HepG2 (cell line): ENCODE results near the gene SRSF3. TPM values are rescaled to one million over a fixed set of nuclear protein-coding genes. Genes with fewer than 3 reads are reported as not detected.

Source experiments
- ATAC-seq: fragments of 200-7000 bp; cut with Tn5 transposase; 3 replicates; pipeline ENCODE4 v1.9.1; 2020; ENCODE audit warnings: mild to moderate bottlenecking, moderate library complexity
- BruUV-seq: library from RNA; stranded (reverse); fragments of 400-500 nt; replicated peaks from 2 replicates; lab custom pipeline; 2021; lab: Mats Ljungman, UMichigan
- CTCF ChIA-PET: fragments of 300-600 bp; formaldehyde crosslinking; extraction: SDS; loops from one replicate; lab custom pipeline; 2021; ENCODE audit warnings: low total read pairs, inconsistent platforms, low intra/inter-chr PET ratio; lab: Yijun Ruan, JAX
- POLR2A ChIA-PET: fragments of 350-600 bp; sonication (Branson Sonifier 250); formaldehyde crosslinking; loops from one replicate; lab custom pipeline; 2020; ENCODE audit warnings: antibody characterized with exemption, inconsistent platforms; lab: Yijun Ruan, JAX
- DNase-seq: peaks from one replicate; pipeline ENCODE4 v3.0.0-alpha.2; 2015; ENCODE audit warnings: low spot score
- FAIRE-seq: peaks from 3 replicates; lab custom pipeline; 2011; peaks lifted over from hg19 to GRCh38; lab: Jason Lieb, UNC
- H2AFZ ChIP-seq: one replicate; pipeline ENCODE4 v1.6.1; 2011; ENCODE audit warnings: low read length, inconsistent platforms
- H3K27ac ChIP-seq: fragments of 300-600 bp; 3 replicates; pipeline ENCODE4 v1.8.0; 2011; ENCODE audit warnings: mixed run types, mild to moderate bottlenecking, mixed read lengths, low read length, inconsistent platforms; ENCODE audit not compliant: insufficient read depth; ENCODE audit errors: extremely low read length
- H3K27me3 ChIP-seq, 2 experiments: fragments of 200-600 bp in 1 of 2; 2 replicates in 1 of 2; 3 replicates in 1 of 2; pipeline versions ENCODE4 v1.6.0 to v1.8.0; 2011; ENCODE audit warnings: low read length in 2 of 2, mild to moderate bottlenecking in 2 of 2, moderate library complexity in 2 of 2, inconsistent platforms in 1 of 2; ENCODE audit not compliant: insufficient read depth in 2 of 2, control insufficient read depth in 1 of 2
- H3K36me3 ChIP-seq, 2 experiments: fragments of 200-600 bp in 1 of 2; replicated peaks in 1 of 2; 2 replicates in 1 of 2; 3 replicates in 1 of 2; pipeline versions ENCODE4 v1.5.1 to v1.8.0; 2011; ENCODE audit warnings: low read length in 2 of 2, inconsistent platforms in 1 of 2; ENCODE audit not compliant: insufficient read depth in 2 of 2, control insufficient read depth in 1 of 2
- H3K4me1 ChIP-seq: 2 replicates; pipeline ENCODE4 v1.5.1; 2012; ENCODE audit warnings: low read length, inconsistent platforms; ENCODE audit not compliant: insufficient read depth
- H3K4me2 ChIP-seq: 2 replicates; pipeline ENCODE4 v1.6.0; 2011; ENCODE audit warnings: low read depth, low read length, inconsistent platforms
- H3K4me3 ChIP-seq, 3 experiments: fragments of 200-600 bp in 1 of 3; sonication (generic), shearing (Covaris generic) in 1 of 3; replicated peaks in 1 of 3; 2 replicates each; pipeline ENCODE4 v1.5.1; 2011 to 2016; ENCODE audit warnings: low read length in 3 of 3, inconsistent platforms in 2 of 3, low read depth in 2 of 3, mild to moderate bottlenecking in 2 of 3, control low read depth in 1 of 3, mixed read lengths in 1 of 3; ENCODE audit not compliant: insufficient read depth in 1 of 3
- H3K79me2 ChIP-seq: one replicate; pipeline ENCODE4 v1.6.1; 2011; ENCODE audit warnings: low read length, inconsistent platforms; ENCODE audit not compliant: insufficient read depth
- H3K9ac ChIP-seq: 2 replicates; pipeline ENCODE4 v1.6.0; 2011; ENCODE audit warnings: mild to moderate bottlenecking, low read depth, low read length, inconsistent platforms; ENCODE audit not compliant: insufficient read depth
- H3K9me3 ChIP-seq: 2 replicates; pipeline ENCODE4 v1.5.1; 2012; ENCODE audit warnings: mild to moderate bottlenecking, low read length
- H4K20me1 ChIP-seq: 2 replicates; pipeline ENCODE4 v1.6.0; 2011; ENCODE audit warnings: inconsistent platforms, mild to moderate bottlenecking, low read length, moderate library complexity; ENCODE audit not compliant: insufficient read depth
- CEBPG ChIP-seq: IDR thresholded peaks from 2 replicates; pipeline ENCODE4 v1.6.1; 2016
- CSRNP2 ChIP-seq: sonication (generic); formaldehyde crosslinking; conservative IDR thresholded peaks from 2 replicates; pipeline ENCODE4 v1.8.0; 2022; ENCODE audit warnings: low read depth, missing genetic modification reagents
- HMG20A ChIP-seq: IDR thresholded peaks from 2 replicates; pipeline ENCODE4 v1.6.1; 2016; ENCODE audit warnings: borderline replicate concordance
- MAZ ChIP-seq, 2 experiments: sonication (generic) in 1 of 2; formaldehyde crosslinking in 1 of 2; IDR thresholded peaks; 2 replicates each; pipeline versions ENCODE4 v1.5.0 to v1.6.1; 2012 to 2020; ENCODE audit warnings: low read depth in 2 of 2, mild to moderate bottlenecking in 2 of 2, borderline replicate concordance in 1 of 2, improper control_type of control experiment in 1 of 2, low read length in 1 of 2, missing genetic modification reagents in 1 of 2, moderate library complexity in 1 of 2
- SALL1 ChIP-seq: sonication (generic); formaldehyde crosslinking; IDR thresholded peaks from 2 replicates; pipeline ENCODE4 v1.8.0; 2022; ENCODE audit warnings: mild to moderate bottlenecking, missing genetic modification reagents
- SMAD3 ChIP-seq: sonication (generic); formaldehyde crosslinking; IDR thresholded peaks from 2 replicates; pipeline ENCODE4 v1.4.0; 2020; ENCODE audit warnings: missing genetic modification reagents
- SMC3 ChIP-seq: IDR thresholded peaks from 2 replicates; pipeline ENCODE4 v1.6.1; 2011; ENCODE audit warnings: low read length, improper control_type of control experiment
- STAG1 ChIP-seq: sonication (generic); formaldehyde crosslinking; IDR thresholded peaks from 2 replicates; pipeline ENCODE4 v1.4.0; 2020; ENCODE audit warnings: missing genetic modification reagents
- ZNF432 ChIP-seq: sonication (generic); formaldehyde crosslinking; IDR thresholded peaks from 2 replicates; pipeline ENCODE4 v1.5.0; 2020; ENCODE audit warnings: missing genetic modification reagents, mild to moderate bottlenecking, borderline replicate concordance
- ZNF547 ChIP-seq: sonication (generic); formaldehyde crosslinking; IDR thresholded peaks from 2 replicates; pipeline ENCODE4 v1.5.1; 2020; ENCODE audit warnings: mild to moderate bottlenecking, missing genetic modification reagents
- WGBS: methylation state at CpG from one replicate; pipeline ENCODE4 v1.1.6; 2017; ENCODE audit warnings: low lambda C conversion rate; 5-methylcytosine and 5-hydroxymethylcytosine counted together
- in situ Hi-C: cut with HindIII; loops from 2 replicates; pipeline ENCODE4 v1.10.0; 2017; ENCODE audit warnings: low pct_unique_long_range_greater_than_20kb; ENCODE audit not compliant: extremely low pct_ligation_motif_present
- intact Hi-C: fragments of 100-400 bp; cut with micrococcal nuclease; formaldehyde crosslinking; loops from one replicate; pipeline ENCODE4 v1.10.0; 2022; ENCODE audit not compliant: unreplicated experiment
- polyA plus RNA-seq, 8 experiments: library from polyadenylated mRNA; depleted of rRNA in 3 of 8; stranded (reverse) in 7 of 8; unstranded in 1 of 8; fragments of >200 nt; fragmentation: Illumina TruSeq in 4 of 8; extraction: Trizol in 4 of 8; gene quantifications; 2 replicates each; pipeline versions ENCODE4 v1.2.1 to v1.2.3, GENCODE V29; 2011 to 2016; ENCODE audit warnings: low read depth in 4 of 8, missing spikeins in 1 of 8, mixed read lengths in 1 of 8; ENCODE audit not compliant: insufficient read depth in 1 of 8
- total RNA-seq, 5 experiments: library from RNA; depleted of rRNA; stranded (reverse); fragments of >200 nt; fragmentation: Illumina TruSeq; extraction: Trizol; gene quantifications; 2 replicates each; pipeline ENCODE4 v1.2.3, GENCODE V29; 2016; ENCODE audit warnings: low read depth in 1 of 5
- TF ChIP-seq, protein P1 (sequence below): sonication (generic); formaldehyde crosslinking; IDR thresholded peaks from 2 replicates; pipeline ENCODE4 v1.5.0; 2020; ENCODE audit warnings: mild to moderate bottlenecking, missing genetic modification reagents, moderate library complexity
- TF ChIP-seq, protein P2 (sequence below): sonication (generic); formaldehyde crosslinking; IDR thresholded peaks from 2 replicates; pipeline ENCODE4 v1.4.0; 2020; ENCODE audit warnings: missing genetic modification reagents

SRSF3 gene
- total and polyA plus RNA-seq, 2 of the 13 experiments (the other 11 are each of a cell fraction or from before 2014, with no cell fraction given) = 206 to 684 TPM

DNA sequence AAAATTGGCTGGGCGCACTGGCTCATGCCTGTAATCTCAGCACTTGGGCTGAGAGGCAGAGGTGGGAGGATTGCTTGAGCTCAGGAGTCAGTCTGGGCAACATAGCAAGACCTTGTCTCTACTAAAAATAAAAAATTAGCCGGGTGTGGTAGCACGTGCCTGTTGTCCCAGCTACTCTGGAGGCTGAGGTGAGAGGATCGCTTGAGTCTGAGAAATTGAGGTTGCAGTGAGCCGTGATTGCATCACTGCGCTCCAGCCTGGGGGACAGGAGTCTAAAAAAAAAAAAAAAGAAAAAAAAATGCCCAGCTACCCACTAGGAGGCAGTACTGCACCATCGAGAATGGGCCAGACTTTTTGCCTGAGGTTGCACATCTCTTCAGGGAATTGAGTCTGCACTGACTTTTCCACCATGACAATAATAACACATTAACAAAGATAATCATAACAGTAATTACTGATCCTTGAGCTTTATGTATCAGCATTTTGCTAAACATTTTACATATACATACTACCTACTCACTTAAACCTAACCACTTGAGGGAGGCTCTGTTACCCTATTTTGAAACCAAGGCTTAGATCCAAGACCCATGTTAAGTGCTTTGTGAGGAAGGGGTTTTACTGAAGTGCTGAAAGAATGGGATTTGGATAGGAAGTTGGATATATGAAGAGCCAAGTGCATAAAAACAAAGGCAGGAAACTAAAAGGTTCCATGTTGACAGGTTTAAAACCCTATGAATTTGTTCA is 21.0 kb downstream of the SRSF3 start (continued):
- TF ChIP-seq, protein P1, sequence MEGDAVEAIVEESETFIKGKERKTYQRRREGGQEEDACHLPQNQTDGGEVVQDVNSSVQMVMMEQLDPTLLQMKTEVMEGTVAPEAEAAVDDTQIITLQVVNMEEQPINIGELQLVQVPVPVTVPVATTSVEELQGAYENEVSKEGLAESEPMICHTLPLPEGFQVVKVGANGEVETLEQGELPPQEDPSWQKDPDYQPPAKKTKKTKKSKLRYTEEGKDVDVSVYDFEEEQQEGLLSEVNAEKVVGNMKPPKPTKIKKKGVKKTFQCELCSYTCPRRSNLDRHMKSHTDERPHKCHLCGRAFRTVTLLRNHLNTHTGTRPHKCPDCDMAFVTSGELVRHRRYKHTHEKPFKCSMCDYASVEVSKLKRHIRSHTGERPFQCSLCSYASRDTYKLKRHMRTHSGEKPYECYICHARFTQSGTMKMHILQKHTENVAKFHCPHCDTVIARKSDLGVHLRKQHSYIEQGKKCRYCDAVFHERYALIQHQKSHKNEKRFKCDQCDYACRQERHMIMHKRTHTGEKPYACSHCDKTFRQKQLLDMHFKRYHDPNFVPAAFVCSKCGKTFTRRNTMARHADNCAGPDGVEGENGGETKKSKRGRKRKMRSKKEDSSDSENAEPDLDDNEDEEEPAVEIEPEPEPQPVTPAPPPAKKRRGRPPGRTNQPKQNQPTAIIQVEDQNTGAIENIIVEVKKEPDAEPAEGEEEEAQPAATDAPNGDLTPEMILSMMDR = peak; percentile 82
- TF ChIP-seq SMC3 (peak; percentile 94), ZNF547 (CRISPR knock-in tag) (no peak), SMAD3 (CRISPR knock-in tag) (no peak; the same call in 1 of the 2 replicates), SALL1 (CRISPR knock-in tag) (no peak), STAG1 (CRISPR knock-in tag) (peak; percentile 95), HMG20A (CRISPR knock-in tag) (no peak)

- Histone ChIP-seq H3K27me3 (no peaks in the 10 kb centered on the region), H3K9me3 (no peaks in the 10 kb centered on the region), H4K20me1 (no peaks in the 10 kb centered on the region), H3K4me1 (no peaks in the 10 kb centered on the region), H3K36me3 (peaks cover 0 to 4% of the 10 kb centered on the region in 2 experiments; a peak in 1 of 5 replicates), H3K4me2 (no peak overlapping the region), H3K79me2 (no peaks in the 10 kb centered on the region), H3K9ac (no peak overlapping the region), H3K27ac (no peak overlapping the region), H2AFZ (no peak overlapping the region), H3K4me3 (no peak overlapping the region)
- POLR2A ChIA-PET = no interaction called here
- in situ Hi-C loops = no loop called here
- FAIRE-seq = no peak
- 86% methylated on average over 3 of the region's 5 CpGs for WGBS
- peak; percentile 6; the same call in 2 of the 3 replicates for ATAC-seq
- BruUV-seq = no TSS peak
- no peak for DNase-seq
- CTCF ChIA-PET = interaction anchor here (1.0 kb wide), 1 partner anchor 108 kb away, joined by 5 read pairs; no protein-coding TSS in a partner anchor
- intact Hi-C loops = no loop called here
- TF ChIP-seq CEBPG (CRISPR knock-in tag) = no peak
- TF ChIP-seq, protein P2, sequence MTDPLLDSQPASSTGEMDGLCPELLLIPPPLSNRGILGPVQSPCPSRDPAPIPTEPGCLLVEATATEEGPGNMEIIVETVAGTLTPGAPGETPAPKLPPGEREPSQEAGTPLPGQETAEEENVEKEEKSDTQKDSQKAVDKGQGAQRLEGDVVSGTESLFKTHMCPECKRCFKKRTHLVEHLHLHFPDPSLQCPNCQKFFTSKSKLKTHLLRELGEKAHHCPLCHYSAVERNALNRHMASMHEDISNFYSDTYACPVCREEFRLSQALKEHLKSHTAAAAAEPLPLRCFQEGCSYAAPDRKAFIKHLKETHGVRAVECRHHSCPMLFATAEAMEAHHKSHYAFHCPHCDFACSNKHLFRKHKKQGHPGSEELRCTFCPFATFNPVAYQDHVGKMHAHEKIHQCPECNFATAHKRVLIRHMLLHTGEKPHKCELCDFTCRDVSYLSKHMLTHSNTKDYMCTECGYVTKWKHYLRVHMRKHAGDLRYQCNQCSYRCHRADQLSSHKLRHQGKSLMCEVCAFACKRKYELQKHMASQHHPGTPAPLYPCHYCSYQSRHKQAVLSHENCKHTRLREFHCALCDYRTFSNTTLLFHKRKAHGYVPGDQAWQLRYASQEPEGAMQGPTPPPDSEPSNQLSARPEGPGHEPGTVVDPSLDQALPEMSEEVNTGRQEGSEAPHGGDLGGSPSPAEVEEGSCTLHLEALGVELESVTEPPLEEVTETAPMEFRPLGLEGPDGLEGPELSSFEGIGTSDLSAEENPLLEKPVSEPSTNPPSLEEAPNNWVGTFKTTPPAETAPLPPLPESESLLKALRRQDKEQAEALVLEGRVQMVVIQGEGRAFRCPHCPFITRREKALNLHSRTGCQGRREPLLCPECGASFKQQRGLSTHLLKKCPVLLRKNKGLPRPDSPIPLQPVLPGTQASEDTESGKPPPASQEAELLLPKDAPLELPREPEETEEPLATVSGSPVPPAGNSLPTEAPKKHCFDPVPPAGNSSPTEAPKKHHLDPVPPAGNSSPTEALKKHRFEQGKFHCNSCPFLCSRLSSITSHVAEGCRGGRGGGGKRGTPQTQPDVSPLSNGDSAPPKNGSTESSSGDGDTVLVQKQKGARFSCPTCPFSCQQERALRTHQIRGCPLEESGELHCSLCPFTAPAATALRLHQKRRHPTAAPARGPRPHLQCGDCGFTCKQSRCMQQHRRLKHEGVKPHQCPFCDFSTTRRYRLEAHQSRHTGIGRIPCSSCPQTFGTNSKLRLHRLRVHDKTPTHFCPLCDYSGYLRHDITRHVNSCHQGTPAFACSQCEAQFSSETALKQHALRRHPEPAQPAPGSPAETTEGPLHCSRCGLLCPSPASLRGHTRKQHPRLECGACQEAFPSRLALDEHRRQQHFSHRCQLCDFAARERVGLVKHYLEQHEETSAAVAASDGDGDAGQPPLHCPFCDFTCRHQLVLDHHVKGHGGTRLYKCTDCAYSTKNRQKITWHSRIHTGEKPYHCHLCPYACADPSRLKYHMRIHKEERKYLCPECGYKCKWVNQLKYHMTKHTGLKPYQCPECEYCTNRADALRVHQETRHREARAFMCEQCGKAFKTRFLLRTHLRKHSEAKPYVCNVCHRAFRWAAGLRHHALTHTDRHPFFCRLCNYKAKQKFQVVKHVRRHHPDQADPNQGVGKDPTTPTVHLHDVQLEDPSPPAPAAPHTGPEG (CRISPR knock-in tag) = no peak
- no peak for TF ChIP-seq CSRNP2 (CRISPR knock-in tag)
- no peak for TF ChIP-seq ZNF432
- no peak for TF ChIP-seq MAZ (IDR thresholded peaks at IDR 0.05; ENCODE audit: borderline replicate concordance, low read depth, low read length)
- TF ChIP-seq MAZ (CRISPR knock-in tag; IDR thresholded peaks at IDR 0.05; ENCODE audit: low read depth) = no peak
These were observed 22.8 kb downstream of the SRSF3 start for GRCh38 chr6:36616893-36617521.
